GM19025 (cell line): ENCODE results near the gene HPN.

ENCODE experiments used
- ATAC-seq: cut with Tn5 transposase; IDR thresholded peaks from one replicate; pipeline ENCODE4 v1.9.1; 2021; ENCODE audit warnings: mild to moderate bottlenecking, low read depth, moderate library complexity; ENCODE audit not compliant: unreplicated experiment

The HPN gene

GRCh38 chr19:35079826-35080225 is 38.3 kb downstream of the HPN start:
- ATAC-seq = no peak

DNA sequence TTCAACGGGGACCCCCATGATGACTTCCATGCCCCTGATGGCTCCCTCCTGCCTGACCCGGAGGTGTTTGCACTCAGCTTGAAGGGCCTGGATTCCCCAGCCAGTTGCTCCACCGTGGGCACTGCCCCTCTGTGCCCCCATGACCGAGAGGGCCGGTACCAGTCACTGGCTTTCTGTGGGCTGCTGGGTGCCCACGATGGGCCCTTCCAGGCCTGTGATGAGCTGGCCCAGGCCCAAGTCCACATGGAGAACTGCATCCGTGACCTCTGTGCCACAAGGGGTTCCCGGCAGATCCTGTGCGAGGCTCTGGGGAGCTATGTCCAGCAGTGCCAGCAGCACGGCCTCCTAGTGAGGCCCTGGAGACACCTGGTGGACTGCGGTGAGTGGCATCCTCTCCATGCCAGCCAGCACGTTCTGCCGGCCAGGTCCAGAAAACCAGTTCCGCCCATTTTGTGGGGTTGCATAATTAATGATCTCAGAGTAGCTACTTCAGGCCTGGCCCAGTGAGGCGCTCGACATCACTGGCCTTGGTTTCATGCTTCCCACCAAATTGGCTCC is 39.2 kb downstream of the HPN start:
- no peak for ATAC-seq

DNA sequence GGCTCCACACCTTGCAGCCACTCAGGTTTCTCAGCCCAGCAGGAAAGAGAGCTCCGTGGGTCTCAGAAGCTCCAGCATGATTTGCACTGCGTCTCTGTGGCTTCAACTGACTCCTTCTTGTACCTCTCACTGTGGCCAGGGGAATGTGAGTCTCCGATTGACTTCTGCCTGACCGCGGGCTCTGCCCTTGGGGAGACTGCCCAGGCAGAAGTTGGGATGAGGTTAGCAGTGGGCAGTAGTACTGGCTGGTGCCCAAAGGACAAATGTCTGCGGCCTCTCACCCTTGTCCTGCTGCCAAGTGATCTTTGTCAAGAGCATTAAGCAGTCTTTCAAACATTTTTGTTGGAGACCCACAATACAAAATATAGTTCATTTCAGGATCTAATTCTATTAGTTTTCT is 39.7 kb downstream of the HPN start:
- ATAC-seq = no peak

DNA sequence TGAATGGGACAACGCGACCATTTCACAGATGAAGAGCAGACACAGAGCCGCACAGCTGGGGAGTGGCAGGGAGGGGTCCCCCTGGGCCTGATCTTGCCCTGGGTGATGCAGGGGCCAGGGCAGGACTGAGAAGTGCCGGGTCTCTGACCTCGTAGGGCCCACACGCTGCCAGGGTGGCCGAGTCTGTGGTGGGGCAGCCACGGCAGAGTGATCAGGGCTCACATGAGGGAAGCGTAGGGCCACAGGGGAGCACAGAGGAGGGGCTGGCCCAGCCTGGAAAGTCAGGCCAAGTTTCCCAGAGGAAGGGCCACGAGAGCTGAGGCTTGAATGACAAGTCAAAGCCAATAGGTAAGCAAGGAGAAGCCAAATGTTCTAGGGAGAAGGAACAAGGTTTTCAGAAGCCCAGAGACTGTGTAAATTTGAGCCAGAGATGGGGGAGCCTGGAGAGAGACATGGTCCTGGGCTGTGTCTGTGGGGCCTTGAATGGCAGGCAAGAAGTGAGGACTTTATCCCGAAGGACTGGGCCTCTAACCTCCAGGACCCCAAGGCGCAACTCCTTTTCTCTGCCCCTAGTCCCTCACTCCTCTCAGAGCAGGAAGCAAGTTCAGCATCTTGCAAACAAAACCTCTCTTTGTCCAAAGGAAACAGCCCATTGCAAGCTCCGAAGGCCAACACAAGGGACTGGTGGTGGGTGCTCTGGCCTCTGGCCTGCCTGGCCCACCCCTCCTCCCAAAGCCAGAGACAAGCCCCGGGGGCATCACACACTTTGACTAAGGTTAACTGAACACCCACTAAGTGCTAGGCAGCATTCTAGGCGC is 42.4 kb downstream of the HPN start:
- ATAC-seq = no peak

- ATAC-seq = no peak
Observed at GRCh38 chr19:35084509-35084762, 42.9 kb downstream of the HPN start.

- peak; percentile 49 for ATAC-seq
Observed at GRCh38 chr19:35085947-35086346, 44.4 kb downstream of the HPN start.

GRCh38 chr19:35086455-35086854 is 44.9 kb downstream of the HPN start:
- ATAC-seq = no peak

DNA sequence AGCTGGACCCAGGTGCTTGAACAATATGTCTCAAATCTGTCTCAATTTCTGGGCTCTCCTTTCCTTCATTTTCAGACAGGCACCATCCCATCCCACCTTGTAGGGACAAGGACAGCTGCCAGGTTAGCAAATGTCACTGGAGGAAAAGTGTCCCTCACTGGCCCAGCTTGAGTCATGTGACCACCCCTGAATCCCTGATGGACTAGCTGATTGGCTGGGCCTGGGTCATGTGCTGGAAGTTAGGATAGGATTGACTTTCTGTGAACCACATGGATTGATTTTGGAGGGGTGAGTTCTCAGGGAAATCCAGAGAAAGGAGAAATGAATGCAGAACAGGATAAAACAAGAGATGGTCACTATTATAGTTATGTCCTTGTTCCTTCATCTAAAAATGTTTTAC is 45.9 kb downstream of the HPN start:
- ATAC-seq = no peak

DNA sequence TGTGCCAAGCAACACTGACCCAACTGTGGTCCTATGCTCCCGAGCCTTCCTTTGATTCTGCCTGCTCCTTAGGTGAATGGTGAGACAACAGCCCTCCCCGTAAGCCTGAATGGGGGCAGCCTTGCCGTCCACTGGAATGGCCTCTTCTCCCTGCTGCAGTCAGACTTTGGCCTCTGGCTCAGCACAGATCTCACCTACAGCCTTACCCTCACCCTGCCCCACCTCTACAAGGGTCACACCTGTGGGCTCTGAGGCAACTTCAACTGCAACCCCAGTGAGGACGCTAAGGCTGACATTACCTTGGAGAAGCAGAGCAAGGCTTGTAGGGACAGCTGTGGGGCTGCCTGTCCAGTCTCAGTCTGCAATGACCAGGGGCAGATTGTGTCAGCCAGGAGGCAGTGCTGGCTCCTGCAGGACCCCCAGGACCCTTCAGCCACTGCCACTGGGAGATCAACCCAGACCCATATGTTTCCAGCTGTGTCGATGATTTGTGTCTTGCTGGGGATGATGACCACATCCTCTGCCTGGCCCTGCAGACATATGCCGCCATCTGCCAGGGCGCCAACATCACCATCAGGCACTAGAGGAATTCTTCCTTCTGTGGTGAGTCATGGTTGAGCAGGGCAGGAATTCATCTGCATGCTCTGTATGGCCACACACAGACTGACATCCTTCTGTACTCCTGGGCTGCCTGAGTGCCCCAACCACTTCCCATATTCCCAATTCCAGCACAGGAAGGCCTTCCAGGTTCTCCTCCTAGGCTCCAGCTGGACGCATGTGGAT is 46.8 kb downstream of the HPN start:
- no peak for ATAC-seq

- ATAC-seq = no peak
Observed at GRCh38 chr19:35089554-35089953, 48.0 kb downstream of the HPN start.

DNA sequence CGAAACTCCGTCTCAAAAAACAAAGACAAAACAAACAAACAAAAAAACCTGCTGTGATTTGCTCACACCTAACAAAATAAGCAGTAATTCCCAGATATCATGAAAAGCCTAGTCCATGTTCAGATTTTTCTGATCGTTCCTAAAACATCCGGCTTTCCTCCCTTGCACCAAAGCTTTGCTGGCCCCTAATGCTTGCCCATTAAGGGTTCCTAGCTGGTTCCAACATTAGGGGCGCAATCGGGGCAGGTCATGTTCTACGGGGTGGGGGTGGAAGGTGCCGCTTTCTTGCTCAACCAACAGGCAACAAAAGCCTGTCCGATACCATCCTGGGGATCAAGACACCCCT is 48.6 kb downstream of the HPN start:
- ATAC-seq = no peak

DNA sequence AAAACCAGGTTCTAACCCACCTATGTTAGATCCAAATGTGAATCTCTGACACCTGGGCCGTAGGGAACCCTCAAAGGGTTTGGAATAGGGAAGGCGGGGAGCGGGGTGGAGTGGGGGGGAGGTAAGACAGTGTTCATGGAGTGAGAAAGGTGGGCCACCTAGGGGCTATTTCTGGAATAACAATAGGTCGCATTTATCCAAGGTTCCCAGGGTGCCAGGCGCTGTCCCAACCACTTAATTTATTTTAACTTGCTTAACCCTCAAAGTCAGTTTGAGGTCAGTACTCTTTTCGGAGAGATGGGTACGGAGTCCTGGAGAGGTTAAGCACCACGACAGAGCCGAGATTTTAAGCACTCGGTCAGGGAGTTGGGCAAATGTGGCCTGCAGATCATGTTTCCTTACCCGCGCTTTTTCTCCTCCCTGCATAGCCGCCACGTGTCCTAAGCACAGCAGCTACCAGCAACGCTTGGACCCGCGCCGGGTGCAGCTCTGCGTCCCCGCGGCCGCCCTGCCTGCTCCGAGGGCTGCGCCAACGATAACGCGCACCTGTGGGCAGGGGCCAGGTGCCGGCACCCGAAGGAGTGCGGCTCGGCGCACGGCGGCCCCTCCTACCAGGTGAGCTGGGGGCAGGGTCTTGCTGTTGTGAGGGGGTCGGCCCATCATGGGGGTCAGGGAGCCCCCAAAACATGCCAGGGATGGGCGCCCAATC is 49.1 kb downstream of the HPN start:
- ATAC-seq = no peak

- no peak for ATAC-seq
Observed at GRCh38 chr19:35093430-35093829, 51.9 kb downstream of the HPN start.

- no peak for ATAC-seq
Observed at GRCh38 chr19:35093941-35094647, 52.6 kb downstream of the HPN start.

DNA sequence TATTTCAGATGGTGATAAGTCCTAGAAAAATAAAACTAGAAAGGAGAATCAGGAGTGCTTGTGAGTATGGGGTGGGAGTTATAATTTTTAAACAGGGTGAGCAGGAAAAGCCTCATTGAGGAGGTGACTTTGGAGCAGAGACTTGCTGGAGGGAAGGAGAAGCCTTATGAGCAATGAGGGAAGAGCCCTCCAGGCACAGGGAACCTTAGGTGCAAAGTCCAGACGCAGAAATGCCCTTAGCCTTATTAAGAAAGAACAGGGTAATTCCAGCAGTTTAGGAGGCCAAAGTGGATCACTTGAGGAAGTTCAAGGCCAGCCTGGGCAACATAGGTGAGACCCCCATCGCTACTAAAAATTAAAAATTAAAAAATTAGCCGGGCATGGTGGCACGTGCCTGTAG is 53.1 kb downstream of the HPN start:
- ATAC-seq = no peak

- no peak for ATAC-seq
Observed at GRCh38 chr19:35095667-35096368, 54.3 kb downstream of the HPN start.

GRCh38 chr19:35098413-35099049 is 57.0 kb downstream of the HPN start:
- ATAC-seq = no peak

DNA sequence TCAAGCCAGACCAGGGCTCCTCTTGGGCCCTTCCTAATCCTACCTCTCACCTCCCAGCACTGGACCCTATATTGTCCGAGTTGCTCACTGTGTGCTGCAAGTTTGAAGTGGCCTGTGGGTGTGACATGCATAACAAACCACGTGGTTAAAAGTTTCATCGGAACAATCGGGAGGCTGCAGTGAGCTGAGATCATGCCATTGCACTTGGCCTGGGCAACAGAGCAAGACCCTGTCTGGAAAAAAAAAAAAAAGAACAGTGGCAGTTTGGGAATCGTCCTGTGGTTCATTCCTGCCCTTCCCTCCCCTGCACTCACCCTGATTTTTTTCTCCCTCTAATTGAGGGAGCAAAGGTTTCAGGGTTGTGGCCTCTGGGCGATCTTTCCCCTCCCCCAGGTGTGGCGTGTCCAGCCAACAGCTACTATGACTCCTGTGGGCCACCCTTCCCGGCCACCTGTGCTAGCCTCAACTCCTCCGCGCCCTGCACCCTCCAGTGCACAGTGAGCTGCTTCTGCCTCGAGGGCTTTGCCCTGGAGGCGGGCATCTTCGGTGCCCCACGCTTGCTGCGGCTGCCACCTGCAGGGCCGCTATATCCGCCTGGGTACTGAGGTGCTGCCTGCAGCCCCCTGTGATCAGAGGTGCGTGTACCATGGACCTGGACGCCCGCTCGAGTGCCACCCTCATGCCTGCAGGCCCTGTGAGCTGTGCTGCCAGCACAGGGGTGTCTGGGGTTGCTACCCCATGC is 57.8 kb downstream of the HPN start:
- no peak for ATAC-seq

DNA sequence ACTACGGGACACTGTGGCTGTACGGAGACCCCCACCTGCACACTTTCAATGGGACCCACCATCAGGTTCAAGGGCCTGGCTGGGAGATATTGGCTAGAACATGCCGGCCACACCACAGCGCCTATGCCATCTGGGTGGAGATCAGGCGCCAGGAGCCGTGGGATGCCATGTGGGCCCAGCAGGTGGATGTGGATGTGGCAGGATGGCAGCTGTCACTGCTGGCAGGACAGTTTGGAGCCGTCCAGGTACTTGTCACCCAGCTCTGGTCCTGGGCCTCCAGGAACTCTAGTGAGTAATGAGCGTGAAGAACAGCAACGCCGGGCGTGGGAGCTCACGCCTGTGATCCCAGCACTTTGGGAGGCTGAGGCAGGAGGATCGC is 58.4 kb downstream of the HPN start:
- ATAC-seq = no peak
